H1 (cell line): Measurements from ENCODE around the gene AGBL1. TPM values are rescaled to one million over a fixed set of nuclear protein-coding genes. Genes with fewer than 3 reads are reported as not detected.

ENCODE experiments used
- CTCF ChIA-PET: fragments of 300-600 bp; sonication (Branson Sonifier 250); formaldehyde crosslinking; loops from one replicate; lab custom pipeline; 2021; ENCODE audit not compliant: partially characterized antibody; lab: Charles Lee
- POLR2A ChIA-PET: fragments of 300-600 bp; sonication (Branson Sonifier 250); formaldehyde crosslinking; loops from one replicate; lab custom pipeline; 2021; ENCODE audit warnings: inconsistent platforms; ENCODE audit not compliant: partially characterized antibody; lab: Charles Lee
- DNase-seq, 2 experiments: peaks; one replicate each; pipeline versions ENCODE4 v3.0.0 to v3.0.0-alpha.2; 2010 to 2022; ENCODE audit warnings: low spot score in 2 of 2, low read depth in 1 of 2, mixed read lengths in 1 of 2
- FAIRE-seq: peaks from 2 replicates; lab custom pipeline; 2011; peaks lifted over from hg19 to GRCh38; lab: Jason Lieb, UNC
- H2AFZ ChIP-seq: 2 replicates; pipeline ENCODE4 v1.8.1; 2012; ENCODE audit warnings: low read length, inconsistent platforms
- H2AK5ac ChIP-seq: 2 replicates; pipeline ENCODE4 v1.6.1; 2013; ENCODE audit warnings: low read depth, low read length
- H2BK120ac ChIP-seq: replicated peaks from 2 replicates; pipeline ENCODE3; 2013; ENCODE audit warnings: low read depth, low read length, inconsistent platforms
- H2BK12ac ChIP-seq: 2 replicates; pipeline ENCODE4 v1.6.1; 2013; ENCODE audit warnings: low read depth, low read length
- H2BK15ac ChIP-seq: 2 replicates; pipeline ENCODE4 v1.6.1; 2013; ENCODE audit warnings: low read length
- H2BK20ac ChIP-seq: 2 replicates; pipeline ENCODE4 v1.6.1; 2013; ENCODE audit warnings: low read length
- H2BK5ac ChIP-seq: 2 replicates; pipeline ENCODE4 v1.6.1; 2013; ENCODE audit warnings: low read depth, low read length
- H3K14ac ChIP-seq: 2 replicates; pipeline ENCODE4 v1.6.1; 2013; ENCODE audit warnings: inconsistent platforms; ENCODE audit not compliant: insufficient read length
- H3K18ac ChIP-seq: 2 replicates; pipeline ENCODE4 v1.6.1; 2013; ENCODE audit warnings: low read length; ENCODE audit errors: extremely low read depth
- H3K23ac ChIP-seq: 2 replicates; pipeline ENCODE4 v1.6.1; 2013; ENCODE audit warnings: inconsistent platforms; ENCODE audit not compliant: insufficient read length
- H3K23me2 ChIP-seq: 2 replicates; pipeline ENCODE4 v1.6.1; 2013; ENCODE audit warnings: low read depth, low read length
- H3K27ac ChIP-seq: 2 replicates; pipeline ENCODE4 v1.6.1; 2011; ENCODE audit warnings: low read depth, low read length, inconsistent platforms
- H3K27me3 ChIP-seq, 4 experiments: replicated peaks in 1 of 4; 1 replicate in 1 of 4; 2 replicates in 3 of 4; pipeline versions ENCODE4 v1.6.1 to v1.8.1; 2011 to 2013; ENCODE audit warnings: low read length in 3 of 4, mild to moderate bottlenecking in 3 of 4, inconsistent platforms in 2 of 4, mixed read lengths in 2 of 4, moderate library complexity in 1 of 4; ENCODE audit not compliant: control insufficient read depth in 3 of 4, insufficient read depth in 3 of 4; ENCODE audit errors: extremely low read depth in 1 of 4
- H3K36me3 ChIP-seq, 4 experiments: 2 replicates each; pipeline versions ENCODE4 v1.6.1 to v1.8.1; 2011 to 2013; ENCODE audit warnings: mild to moderate bottlenecking in 4 of 4, low read length in 3 of 4, moderate library complexity in 2 of 4, control low read depth in 1 of 4, inconsistent platforms in 1 of 4; ENCODE audit not compliant: insufficient read depth in 4 of 4, control insufficient read depth in 2 of 4
- H3K4ac ChIP-seq: replicated peaks from 2 replicates; pipeline ENCODE3; 2013; ENCODE audit warnings: low read length, low read depth, mixed read lengths, inconsistent platforms; ENCODE audit not compliant: insufficient read length
- H3K4me1 ChIP-seq, 4 experiments: replicated peaks in 1 of 4; 1 replicate in 1 of 4; 2 replicates in 3 of 4; pipeline versions ENCODE4 v1.6.1 to v1.8.1; 2011 to 2013; ENCODE audit warnings: low read length in 3 of 4, inconsistent platforms in 2 of 4, mixed read lengths in 1 of 4; ENCODE audit not compliant: insufficient read depth in 4 of 4, control insufficient read depth in 3 of 4
- H3K4me2 ChIP-seq, 2 experiments: 2 replicates each; pipeline versions ENCODE4 v1.6.1 to v1.8.1; 2011 to 2013; ENCODE audit warnings: low read depth in 2 of 2, low read length in 2 of 2, control low read depth in 1 of 2, inconsistent platforms in 1 of 2, mild to moderate bottlenecking in 1 of 2; ENCODE audit not compliant: insufficient read depth in 1 of 2
- H3K4me3 ChIP-seq, 4 experiments: fragments of 200-600, 300-600 bp in 1 of 4; sonication (generic), shearing (Covaris generic), sonication (Bioruptor Twin) in 1 of 4; 2 replicates each; pipeline versions ENCODE4 v1.5.1 to v1.8.1; 2011 to 2016; ENCODE audit warnings: low read length in 4 of 4, low read depth in 3 of 4, control low read depth in 2 of 4, inconsistent platforms in 2 of 4, mild to moderate bottlenecking in 2 of 4, mixed read lengths in 1 of 4, moderate library complexity in 1 of 4; ENCODE audit not compliant: insufficient read depth in 2 of 4; ENCODE audit errors: extremely low read depth in 1 of 4
- H3K56ac ChIP-seq: replicated peaks from 2 replicates; pipeline ENCODE3; 2013; ENCODE audit warnings: low read depth, mild to moderate bottlenecking, mixed read lengths, low read length, inconsistent platforms; ENCODE audit not compliant: insufficient read length
- H3K79me1 ChIP-seq: 2 replicates; pipeline ENCODE4 v1.6.1; 2013; ENCODE audit warnings: low read depth, low read length, control low read depth
- H3K79me2 ChIP-seq, 2 experiments: 2 replicates each; pipeline versions ENCODE4 v1.6.1 to v1.8.1; 2012 to 2013; ENCODE audit warnings: low read length in 2 of 2, mild to moderate bottlenecking in 2 of 2, inconsistent platforms in 1 of 2; ENCODE audit not compliant: insufficient read depth in 2 of 2, control insufficient read depth in 1 of 2
- H3K9ac ChIP-seq, 4 experiments: replicated peaks in 1 of 4; 1 replicate in 1 of 4; 2 replicates in 3 of 4; pipeline versions ENCODE4 v1.6.1 to v1.8.1; 2011 to 2013; ENCODE audit warnings: low read depth in 3 of 4, low read length in 3 of 4, control low read depth in 2 of 4, mild to moderate bottlenecking in 2 of 4, moderate library complexity in 2 of 4, inconsistent platforms in 1 of 4; ENCODE audit errors: extremely low read depth in 1 of 4
- H3K9me3 ChIP-seq, 2 experiments: 2 replicates each; pipeline versions ENCODE4 v1.6.1 to v1.8.1; 2012 to 2013; ENCODE audit warnings: mild to moderate bottlenecking in 2 of 2, moderate library complexity in 2 of 2, control low read depth in 1 of 2, inconsistent platforms in 1 of 2, low read depth in 1 of 2, low read length in 1 of 2, mixed read lengths in 1 of 2; ENCODE audit not compliant: insufficient read depth in 2 of 2
- H4K20me1 ChIP-seq, 2 experiments: replicated peaks in 1 of 2; 2 replicates each; pipeline versions ENCODE3 to v1.8.1; 2011 to 2013; ENCODE audit warnings: inconsistent platforms in 2 of 2, low read length in 2 of 2, mild to moderate bottlenecking in 1 of 2; ENCODE audit not compliant: insufficient read depth in 2 of 2, control insufficient read depth in 1 of 2
- H4K5ac ChIP-seq: 2 replicates; pipeline ENCODE4 v1.6.1; 2013; ENCODE audit warnings: low read length, low read depth, mixed read lengths, inconsistent platforms; ENCODE audit not compliant: insufficient read length
- H4K8ac ChIP-seq: 2 replicates; pipeline ENCODE4 v1.8.0; 2013; ENCODE audit warnings: mild to moderate bottlenecking, moderate library complexity, low read length, inconsistent platforms; ENCODE audit not compliant: insufficient read depth; ENCODE audit errors: extremely low read depth
- H4K91ac ChIP-seq: replicated peaks from 2 replicates; pipeline ENCODE3; 2013; ENCODE audit warnings: low read length, mixed read lengths, inconsistent platforms; ENCODE audit not compliant: insufficient read length
- CBX5 ChIP-seq: fragments of 300-800, 300-1000 bp; sonication (generic); IDR thresholded peaks from 2 replicates; pipeline ENCODE4 v1.7.1; 2016; ENCODE audit warnings: antibody characterized with exemption, low read length, low read depth
- CREB1 ChIP-seq: IDR thresholded peaks from 2 replicates; pipeline ENCODE4 v1.6.1; 2012; ENCODE audit warnings: inconsistent platforms
- EGR1 ChIP-seq: IDR thresholded peaks from 2 replicates; pipeline ENCODE4 v1.6.1; 2011; ENCODE audit warnings: low read depth, low read length, borderline replicate concordance
- EZH2 ChIP-seq: fragments of 200-600 bp; sonication (generic); IDR thresholded peaks from 2 replicates; pipeline ENCODE4 v1.7.1; 2012; ENCODE audit warnings: low read depth, mild to moderate bottlenecking, moderate library complexity, low read length, inconsistent platforms; ENCODE audit not compliant: severe bottlenecking
- GTF2F1 ChIP-seq: IDR thresholded peaks from 2 replicates; pipeline ENCODE4 v1.6.1; 2012; ENCODE audit warnings: low read depth, low read length, improper control_type of control experiment, borderline replicate concordance
- KDM4A ChIP-seq: IDR thresholded peaks from one replicate; pipeline ENCODE4 v1.7.1; 2012; ENCODE audit warnings: low read depth, mild to moderate bottlenecking, moderate library complexity, low read length, inconsistent platforms; ENCODE audit not compliant: severe bottlenecking
- RAD21 ChIP-seq, 2 experiments: IDR thresholded peaks in 1 of 2; conservative IDR thresholded peaks in 1 of 2; 2 replicates each; pipeline ENCODE4 v1.6.1; 2011; ENCODE audit warnings: low read depth in 2 of 2, low read length in 2 of 2, improper control_type of control experiment in 1 of 2, inconsistent platforms in 1 of 2, mild to moderate bottlenecking in 1 of 2, moderate library complexity in 1 of 2
- SP1 ChIP-seq: IDR thresholded peaks from 2 replicates; pipeline ENCODE4 v1.6.1; 2011; ENCODE audit warnings: low read depth, low read length
- TBP ChIP-seq: IDR thresholded peaks from 2 replicates; pipeline ENCODE4 v1.6.1; 2011; ENCODE audit warnings: low read depth, low read length, improper control_type of control experiment
- TCF12 ChIP-seq: IDR thresholded peaks from 2 replicates; pipeline ENCODE4 v1.6.1; 2011; ENCODE audit warnings: low read depth, mild to moderate bottlenecking, low read length
- YY1 ChIP-seq: IDR thresholded peaks from 2 replicates; pipeline ENCODE4 v1.6.1; 2011; ENCODE audit warnings: low read depth, mild to moderate bottlenecking, low read length
- WGBS, 2 experiments: shearing (Covaris generic) in 1 of 2; methylation state at CpG; one replicate each; pipeline versions ENCODE4 v1.1.6 to v1.1.7; 2013 to 2015; ENCODE audit warnings: low lambda C conversion rate in 2 of 2, mixed read lengths in 2 of 2, inconsistent platforms in 1 of 2, low coverage in 1 of 2, missing lambda C conversion rate in 1 of 2; ENCODE audit not compliant: insufficient replicate concordance in 2 of 2, insufficient coverage in 1 of 2, insufficient read length in 1 of 2; ENCODE audit errors: extremely low coverage in 1 of 2, missing lambda C conversion rate in 1 of 2; 5-methylcytosine and 5-hydroxymethylcytosine counted together
- polyA plus RNA-seq, 7 experiments: library from polyadenylated mRNA; depleted of rRNA in 3 of 7; stranded (reverse) in 5 of 7; unstranded in 2 of 7; fragments of >200 nt in 5 of 7; fragments of 200-250 nt in 2 of 7; gene quantifications; 1 replicate in 5 of 7; 2 replicates in 1 of 7; 4 replicates in 1 of 7; pipeline versions ENCODE4 v1.2.1 to v1.2.3, GENCODE V29; 2011 to 2013; ENCODE audit warnings: missing spikeins in 2 of 7, mixed read lengths in 2 of 7
- total RNA-seq: library from RNA; stranded (reverse); fragmentation: NEBNext Ultra II Directional; extraction: Animal tissue kit (Norgen Biotek cat#: 25700); gene quantifications from 2 replicates; pipeline ENCODE4 v1.2.1, GENCODE V29; 2021

The AGBL1 gene
- total and polyA plus RNA-seq, 2 of the 8 experiments (the other 6 are each of a cell fraction or from before 2014, with no cell fraction given): not detected

DNA sequence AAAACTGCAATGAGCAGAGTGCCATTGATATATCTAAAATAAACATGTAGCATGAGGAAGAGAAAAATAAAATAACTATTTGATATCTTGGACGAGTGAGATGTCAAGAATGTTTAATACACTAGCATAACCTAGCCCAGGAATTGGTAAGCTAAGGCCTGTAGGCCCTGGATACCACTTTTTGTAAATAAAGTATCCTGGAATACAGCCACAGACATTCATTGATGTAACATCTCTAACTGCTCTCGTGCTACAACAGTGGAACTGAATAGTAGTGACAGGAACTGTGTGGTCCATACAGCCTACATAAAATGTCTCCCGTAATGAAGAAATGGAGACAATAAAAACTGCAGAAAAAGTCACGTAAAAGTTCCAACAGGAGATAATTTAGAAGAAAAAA is 869.0 kb downstream of the AGBL1 start:
- Histone ChIP-seq H2AK5ac (no peak overlapping the region), H2BK15ac (no peak overlapping the region), H3K4me2 (no peak overlapping the region), H3K4me3 (no peak overlapping the region), H3K18ac (no peak overlapping the region), H3K79me2 (no peaks in the 10 kb centered on the region), H3K27ac (no peak overlapping the region), H2BK20ac (no peak overlapping the region), H4K8ac (no peak overlapping the region), H2BK12ac (no peak overlapping the region), H3K36me3 (no peaks in the 10 kb centered on the region), H3K23me2 (no peaks in the 10 kb centered on the region), H3K4ac (no peak overlapping the region), H3K56ac (no peak overlapping the region), H4K5ac (no peak overlapping the region), H3K23ac (no peak overlapping the region), H2BK5ac (no peak overlapping the region), H3K9me3 (no peaks in the 10 kb centered on the region), H2AFZ (no peak overlapping the region), H2BK120ac (no peak overlapping the region), H3K14ac (no peak overlapping the region), H3K9ac (no peak overlapping the region), H3K79me1 (no peaks in the 10 kb centered on the region), H3K27me3 (no peaks in the 10 kb centered on the region), H4K91ac (no peak overlapping the region), H3K4me1 (no peaks in the 10 kb centered on the region), H4K20me1 (no peaks in the 10 kb centered on the region)
- no peak for FAIRE-seq
- ChIA-PET CTCF (interaction anchor here (1.1 kb wide), 2 partner anchors 13 to 15 kb away, joined by 3 read pairs; no protein-coding TSS in a partner anchor), POLR2A (no interaction called here)
- DNase-seq: no peak
- no peak for TF ChIP-seq CBX5
- TF ChIP-seq TCF12: no peak
- no peak for TF ChIP-seq SP1
- TF ChIP-seq KDM4A: no peak
- TF ChIP-seq TBP: no peak
- no peak for TF ChIP-seq EZH2
- TF ChIP-seq YY1: no peak
- no peak for TF ChIP-seq GTF2F1
- no peak for TF ChIP-seq CREB1
- TF ChIP-seq EGR1: no peak
- TF ChIP-seq RAD21 (IDR thresholded peaks at IDR 0.05 in 1 of 2, conservative IDR thresholded peaks at IDR 0.05 in 1 of 2; ENCODE audit: low read depth in 2 of 2, low read length in 2 of 2): no peak
- WGBS, 2 experiments: 87% methylated on average over 4 of the region's 4 CpGs; no CpG with 5 or more reads in 1 of the 2 experiments
